Glomerular visceral epithelial cell (primary cell): ENCODE results near the gene VMP1.
A peak's percentile ranks its signal among the peaks of the same experiment; 100 is the strongest.
"Not testable (repeated sequence)": the region's sequence is repeated elsewhere in the genome, so short reads cannot be mapped to it uniquely, and the experiment has no call there.

Experiments
- DNase-seq: peaks from one replicate; pipeline ENCODE4 v3.0.0-alpha.2; 2016; ENCODE audit errors: extremely low spot score

The VMP1 gene

GRCh38 chr17:59807892-59808509, 100.5 kb downstream of the VMP1 start:
- DNase-seq: no peak

GRCh38 chr17:59810894-59811153, 103.4 kb downstream of the VMP1 start:
- DNase-seq: no peak

- no peak for DNase-seq
Observed at GRCh38 chr17:59811209-59811608, 103.8 kb downstream of the VMP1 start.

GRCh38 chr17:59812139-59812538, 104.7 kb downstream of the VMP1 start:
- DNase-seq: no peak

GRCh38 chr17:59814276-59814675, 106.8 kb downstream of the VMP1 start:
- DNase-seq: no peak

- no peak for DNase-seq
Observed at GRCh38 chr17:59814685-59815084, 107.2 kb downstream of the VMP1 start.

GRCh38 chr17:59815965-59816364, 108.5 kb downstream of the VMP1 start:
- no peak for DNase-seq

GRCh38 chr17:59825533-59826322, 118.3 kb downstream of the VMP1 start:
- DNase-seq: peak; percentile 66

GRCh38 chr17:59826706-59827453, 119.4 kb downstream of the VMP1 start:
- DNase-seq: no peak

GRCh38 chr17:59827721-59828477, 120.4 kb downstream of the VMP1 start:
- DNase-seq: peak; percentile 75

GRCh38 chr17:59828478-59828760, 121.0 kb downstream of the VMP1 start:
- no peak for DNase-seq

GRCh38 chr17:59828819-59829216, 121.4 kb downstream of the VMP1 start:
- DNase-seq: not testable (repeated sequence)

GRCh38 chr17:59829217-59830006, 122.0 kb downstream of the VMP1 start:
- DNase-seq: peak; percentile 98

GRCh38 chr17:59830007-59830630, 122.7 kb downstream of the VMP1 start:
- peak; percentile 67 for DNase-seq

- DNase-seq: no peak
Observed at GRCh38 chr17:59830846-59831486, 123.5 kb downstream of the VMP1 start.

- DNase-seq: peak; percentile 31
Observed at GRCh38 chr17:59832883-59833379, 125.5 kb downstream of the VMP1 start.

GRCh38 chr17:59837308-59838051, 130.0 kb downstream of the VMP1 start:
- DNase-seq: peak; percentile 100

GRCh38 chr17:59838052-59838916, 130.8 kb downstream of the VMP1 start:
- DNase-seq: peak; percentile 66
